ENCODE measurements around the gene HEPACAM.

- TF ChIP-seq POLR2A (IDR thresholded peaks at IDR 0.05; ENCODE audit: low read length), result no peak
- TF ChIP-seq GATA1 (IDR thresholded peaks at IDR 0.05; ENCODE audit: low read depth, low read length), result no peak
Observed at GRCh38 chr11:124976531-124976930, 40.7 kb upstream of the HEPACAM start.
